ENCODE measurements around the gene C1R. TPM values are rescaled to one million over a fixed set of nuclear protein-coding genes. Genes with fewer than 3 reads are reported as not detected.
A peak's percentile ranks its signal among the peaks of the same experiment; 100 is the strongest.

C1R gene
- total and polyA plus RNA-seq, 5 donors = 201 to 447 (median 340) TPM

- Histone ChIP-seq H3K27me3 (ENCODE audit: control insufficient read depth, insufficient read depth) (no peaks in the 10 kb centered on the region), H3K4me1 (ENCODE audit: control insufficient read depth, insufficient read depth, low read length) (no peaks in the 10 kb centered on the region), H3K9me3 (ENCODE audit: control insufficient read depth, low read length) (no peaks in the 10 kb centered on the region), H3K27ac (ENCODE audit: low read length) (no peak overlapping the region), H3K4me3 (ENCODE audit: low read length) (no peak overlapping the region)
- DNase-seq (no peak), ATAC-seq (no peak)
- intact Hi-C loops (cut with DNase I) = no loop called here
- 87% methylated on average over 11 of the region's 11 CpGs for WGBS
Measured at GRCh38 chr12:7089196-7089871, 2.9 kb downstream of the C1R start.

- H3K27me3 ChIP-seq (ENCODE audit: control insufficient read depth, insufficient read depth) = no peaks in the 10 kb centered on the region
- intact Hi-C loops (cut with DNase I) = no loop called here
- H3K4me3 ChIP-seq (ENCODE audit: low read length) = no peak overlapping the region
- no peaks in the 10 kb centered on the region for H3K9me3 ChIP-seq (ENCODE audit: control insufficient read depth, low read length)
- no peaks in the 10 kb centered on the region for H3K4me1 ChIP-seq (ENCODE audit: control insufficient read depth, insufficient read depth, low read length)
- no peak overlapping the region for H3K27ac ChIP-seq (ENCODE audit: low read length)
- ATAC-seq (no peak), DNase-seq (no peak)
Measured at GRCh38 chr12:7083125-7083524, 9.1 kb downstream of the C1R start.

- H3K27ac ChIP-seq (ENCODE audit: low read length) = no peak overlapping the region
- H3K27me3 ChIP-seq (ENCODE audit: control insufficient read depth, insufficient read depth) = no peaks in the 10 kb centered on the region
- no peaks in the 10 kb centered on the region for H3K9me3 ChIP-seq (ENCODE audit: control insufficient read depth, low read length)
- ATAC-seq (no peak), DNase-seq (peak in 1 of 3 donors; percentile 72)
- H3K4me1 ChIP-seq (ENCODE audit: control insufficient read depth, insufficient read depth, low read length) = no peaks in the 10 kb centered on the region
- 87% methylated on average over 14 of the region's 14 CpGs for WGBS
- no peak overlapping the region for H3K4me3 ChIP-seq (ENCODE audit: low read length)
- intact Hi-C loops (cut with DNase I) = no loop called here
Measured at GRCh38 chr12:7081037-7081436, 11.2 kb downstream of the C1R start.

GRCh38 chr12:7079826-7080125 is 12.5 kb downstream of the C1R start:
- no peaks in the 10 kb centered on the region for H3K4me1 ChIP-seq (ENCODE audit: control insufficient read depth, insufficient read depth, low read length)
- no peak overlapping the region for H3K4me3 ChIP-seq (ENCODE audit: low read length)
- peak overlapping the region; percentile 50 for H3K27ac ChIP-seq (ENCODE audit: low read length)
- H3K27me3 ChIP-seq (ENCODE audit: control insufficient read depth, insufficient read depth) = no peaks in the 10 kb centered on the region
- intact Hi-C loops (cut with DNase I) = no loop called here
- H3K9me3 ChIP-seq (ENCODE audit: control insufficient read depth, low read length) = no peaks in the 10 kb centered on the region
- no peak for DNase-seq
- ATAC-seq = peak; percentile 54 to 55

GRCh38 chr12:7078163-7078562 is 14.1 kb downstream of the C1R start:
- WGBS = 77% methylated on average over 4 of the region's 4 CpGs
- ATAC-seq (no peak), DNase-seq (no peak)
- intact Hi-C loops (cut with DNase I) = no loop called here
- Histone ChIP-seq H3K4me3 (ENCODE audit: low read length) (no peak overlapping the region), H3K27ac (ENCODE audit: low read length) (no peak overlapping the region), H3K4me1 (ENCODE audit: control insufficient read depth, insufficient read depth, low read length) (no peaks in the 10 kb centered on the region), H3K27me3 (ENCODE audit: control insufficient read depth, insufficient read depth) (no peaks in the 10 kb centered on the region), H3K9me3 (ENCODE audit: control insufficient read depth, low read length) (no peaks in the 10 kb centered on the region)

GRCh38 chr12:7076493-7076892 is 15.8 kb downstream of the C1R start:
- DNase-seq (no peak), ATAC-seq (no peak)
- H3K4me1 ChIP-seq (ENCODE audit: control insufficient read depth, insufficient read depth, low read length) = no peaks in the 10 kb centered on the region
- no peaks in the 10 kb centered on the region for H3K9me3 ChIP-seq (ENCODE audit: control insufficient read depth, low read length)
- intact Hi-C loops (cut with DNase I) = no loop called here
- WGBS = 91% methylated on average over 4 of the region's 4 CpGs
- no peak overlapping the region for H3K4me3 ChIP-seq (ENCODE audit: low read length)
- no peaks in the 10 kb centered on the region for H3K27me3 ChIP-seq (ENCODE audit: control insufficient read depth, insufficient read depth)
- H3K27ac ChIP-seq (ENCODE audit: low read length) = no peak overlapping the region

GRCh38 chr12:7075939-7076338 is 16.3 kb downstream of the C1R start:
- WGBS = 70% methylated on average over 3 of the region's 3 CpGs
- no peaks in the 10 kb centered on the region for H3K4me1 ChIP-seq (ENCODE audit: control insufficient read depth, insufficient read depth, low read length)
- no peak overlapping the region for H3K27ac ChIP-seq (ENCODE audit: low read length)
- intact Hi-C loops (cut with DNase I) = no loop called here
- H3K27me3 ChIP-seq (ENCODE audit: control insufficient read depth, insufficient read depth) = no peaks in the 10 kb centered on the region
- no peak for DNase-seq
- no peaks in the 10 kb centered on the region for H3K9me3 ChIP-seq (ENCODE audit: control insufficient read depth, low read length)
- no peak for ATAC-seq
- H3K4me3 ChIP-seq (ENCODE audit: low read length) = no peak overlapping the region

- Histone ChIP-seq H3K4me3 (ENCODE audit: low read length) (no peak overlapping the region), H3K27me3 (ENCODE audit: control insufficient read depth, insufficient read depth) (no peaks in the 10 kb centered on the region), H3K9me3 (ENCODE audit: control insufficient read depth, low read length) (no peaks in the 10 kb centered on the region), H3K4me1 (ENCODE audit: control insufficient read depth, insufficient read depth, low read length) (no peaks in the 10 kb centered on the region), H3K27ac (ENCODE audit: low read length) (no peak overlapping the region)
- intact Hi-C loops (cut with DNase I) = no loop called here
- ATAC-seq (no peak), DNase-seq (no peak)
- WGBS = 83% methylated on average over 3 of the region's 3 CpGs
Measured at GRCh38 chr12:7075518-7075917, 16.7 kb downstream of the C1R start.

GRCh38 chr12:7073946-7074345 is 18.3 kb downstream of the C1R start:
- intact Hi-C loops (cut with DNase I) = no loop called here
- H3K27me3 ChIP-seq (ENCODE audit: control insufficient read depth, insufficient read depth) = no peaks in the 10 kb centered on the region
- ATAC-seq (no peak), DNase-seq (no peak)
- H3K9me3 ChIP-seq (ENCODE audit: control insufficient read depth, low read length) = no peaks in the 10 kb centered on the region
- H3K4me3 ChIP-seq (ENCODE audit: low read length) = no peak overlapping the region
- no peak overlapping the region for H3K27ac ChIP-seq (ENCODE audit: low read length)
- peaks cover 1% of the 10 kb centered on the region for H3K4me1 ChIP-seq (ENCODE audit: control insufficient read depth, insufficient read depth, low read length)
- WGBS = 28% methylated on average over 1 of the region's 1 CpG

- no peak overlapping the region for H3K27ac ChIP-seq (ENCODE audit: low read length)
- H3K9me3 ChIP-seq (ENCODE audit: control insufficient read depth, low read length) = no peaks in the 10 kb centered on the region
- H3K4me3 ChIP-seq (ENCODE audit: low read length) = no peak overlapping the region
- intact Hi-C loops (cut with DNase I) = no loop called here
- H3K4me1 ChIP-seq (ENCODE audit: control insufficient read depth, insufficient read depth, low read length) = peaks cover 8% of the 10 kb centered on the region
- H3K27me3 ChIP-seq (ENCODE audit: control insufficient read depth, insufficient read depth) = no peaks in the 10 kb centered on the region
- DNase-seq (no peak), ATAC-seq (no peak)
- 88% methylated on average over 6 of the region's 6 CpGs for WGBS
Measured at GRCh38 chr12:7072554-7072953, 19.7 kb downstream of the C1R start.

GRCh38 chr12:7072035-7072434 is 20.2 kb downstream of the C1R start:
- DNase-seq (no peak), ATAC-seq (no peak)
- H3K4me1 ChIP-seq (ENCODE audit: control insufficient read depth, insufficient read depth, low read length) = peaks cover 11% of the 10 kb centered on the region
- no peak overlapping the region for H3K4me3 ChIP-seq (ENCODE audit: low read length)
- H3K27ac ChIP-seq (ENCODE audit: low read length) = no peak overlapping the region
- no peaks in the 10 kb centered on the region for H3K9me3 ChIP-seq (ENCODE audit: control insufficient read depth, low read length)
- WGBS = 89% methylated on average over 6 of the region's 6 CpGs
- intact Hi-C loops (cut with DNase I) = no loop called here
- H3K27me3 ChIP-seq (ENCODE audit: control insufficient read depth, insufficient read depth) = no peaks in the 10 kb centered on the region

- H3K9me3 ChIP-seq (ENCODE audit: control insufficient read depth, low read length) = no peaks in the 10 kb centered on the region
- H3K4me1 ChIP-seq (ENCODE audit: control insufficient read depth, insufficient read depth, low read length) = peaks cover 11% of the 10 kb centered on the region
- 84% methylated on average over 6 of the region's 6 CpGs for WGBS
- no peak for DNase-seq
- H3K4me3 ChIP-seq (ENCODE audit: low read length) = no peak overlapping the region
- H3K27me3 ChIP-seq (ENCODE audit: control insufficient read depth, insufficient read depth) = no peaks in the 10 kb centered on the region
- intact Hi-C loops (cut with DNase I) = no loop called here
- no peak overlapping the region for H3K27ac ChIP-seq (ENCODE audit: low read length)
- no peak for ATAC-seq
Measured at GRCh38 chr12:7069386-7069785, 22.9 kb downstream of the C1R start.
